Measurements from ENCODE around the gene RASA3. TPM values are rescaled to one million over a fixed set of nuclear protein-coding genes. Genes with fewer than 3 reads are reported as not detected.
"Not testable (repeated sequence)": the region's sequence is repeated elsewhere in the genome, so short reads cannot be mapped to it uniquely, and the experiment has no call there.

Gene RASA3
- total RNA-seq, 1 donor from 2014 or later: 12.7 TPM

- DNase-seq (ENCODE audit: missing footprints): no peak
- intact Hi-C loops (cut with DNase I): no loop called here
- ATAC-seq: peak; percentile 76
Observed at GRCh38 chr13:114077933-114078325, 54.5 kb downstream of the RASA3 start.

- DNase-seq (ENCODE audit: missing footprints) (no peak), ATAC-seq (no peak)
- intact Hi-C loops (cut with DNase I): no loop called here
Observed at GRCh38 chr13:114077099-114077932, 55.1 kb downstream of the RASA3 start.

- ATAC-seq: no peak
- intact Hi-C loops (cut with DNase I): no loop called here
- DNase-seq (ENCODE audit: missing footprints): no peak
Observed at GRCh38 chr13:114076329-114077090, 55.9 kb downstream of the RASA3 start.

- intact Hi-C loops (cut with DNase I); DNase-seq (ENCODE audit: missing footprints); ATAC-seq: not testable (repeated sequence)
Observed at GRCh38 chr13:114075811-114076210, 56.6 kb downstream of the RASA3 start.

GRCh38 chr13:114074671-114075315 lies 57.6 kb downstream of the RASA3 start:
- no peak for ATAC-seq
- DNase-seq (ENCODE audit: missing footprints): no peak
- intact Hi-C loops (cut with DNase I): no loop called here

GRCh38 chr13:114073881-114074612 lies 58.4 kb downstream of the RASA3 start:
- intact Hi-C loops (cut with DNase I): no loop called here
- ATAC-seq (no peak), DNase-seq (ENCODE audit: missing footprints) (no peak)

GRCh38 chr13:114072421-114072820 lies 60.0 kb downstream of the RASA3 start:
- DNase-seq (ENCODE audit: missing footprints) (no peak), ATAC-seq (no peak)
- intact Hi-C loops (cut with DNase I): no loop called here

- DNase-seq (ENCODE audit: missing footprints) (no peak), ATAC-seq (no peak)
- intact Hi-C loops (cut with DNase I): no loop called here
Observed at GRCh38 chr13:114071991-114072390, 60.4 kb downstream of the RASA3 start.

- ATAC-seq (no peak), DNase-seq (ENCODE audit: missing footprints) (no peak)
- intact Hi-C loops (cut with DNase I): no loop called here
Observed at GRCh38 chr13:114071410-114071809, 61.0 kb downstream of the RASA3 start.

- no peak for DNase-seq (ENCODE audit: missing footprints)
- no peak for ATAC-seq
- intact Hi-C loops (cut with DNase I): no loop called here
Observed at GRCh38 chr13:114070098-114070799, 62.2 kb downstream of the RASA3 start.

GRCh38 chr13:114069376-114070097 lies 62.9 kb downstream of the RASA3 start:
- DNase-seq (ENCODE audit: missing footprints): no peak
- intact Hi-C loops (cut with DNase I): no loop called here
- no peak for ATAC-seq

GRCh38 chr13:114068656-114069318 lies 63.6 kb downstream of the RASA3 start:
- ATAC-seq: no peak
- intact Hi-C loops (cut with DNase I): no loop called here

GRCh38 chr13:114067886-114068651 lies 64.4 kb downstream of the RASA3 start:
- ATAC-seq: no peak
- intact Hi-C loops (cut with DNase I): no loop called here
- no peak for DNase-seq (ENCODE audit: missing footprints)

More at GRCh38 chr13:114068656-114069318, 63.6 kb downstream of the RASA3 start:
- no peak for DNase-seq (ENCODE audit: missing footprints)

- intact Hi-C loops (cut with DNase I): no loop called here
- ATAC-seq (no peak), DNase-seq (ENCODE audit: missing footprints) (no peak)
Observed at GRCh38 chr13:114067381-114067885, 65.0 kb downstream of the RASA3 start.

- intact Hi-C loops (cut with DNase I): no loop called here
- DNase-seq (ENCODE audit: missing footprints) (no peak), ATAC-seq (no peak)
Observed at GRCh38 chr13:114066956-114067355, 65.5 kb downstream of the RASA3 start.

Measured in Right ventricle myocardium inferior (tissue), 1 donor.